Heart left ventricle (tissue), 16 donors: ENCODE data around the gene ADAMTS20. TPM values are rescaled to one million over a fixed set of nuclear protein-coding genes. Genes with fewer than 3 reads are reported as not detected.
"Not testable (repeated sequence)": the region's sequence is repeated elsewhere in the genome, so short reads cannot be mapped to it uniquely, and the experiment has no call there.

Experiments used
- ATAC-seq, 4 donors: fragments of 200-7000 bp; cut with Tn5 transposase; one replicate each; pipeline ENCODE4 v1.9.1; 2020 to 2022; ENCODE audit warnings: moderate library complexity in 4 of 4, mild to moderate bottlenecking in 3 of 4, moderate number of reproducible peaks in 1 of 4
- DNase-seq, 5 donors: peaks; one replicate each; pipeline ENCODE4 v3.0.0-alpha.2; 2020
- H3K27ac ChIP-seq, 12 donors: fragments of 200-600 bp; sonication (generic) in 4 of 12; one replicate each; pipeline versions ENCODE4 v1.5.0 to v1.8.0; 2016 to 2022; ENCODE audit warnings: mild to moderate bottlenecking in 2 of 12
- H3K27me3 ChIP-seq, 9 donors: fragments of 200-600 bp; sonication (generic) in 2 of 9; one replicate each; pipeline versions ENCODE4 v1.5.1 to v1.8.0; 2016 to 2022; ENCODE audit warnings: mild to moderate bottlenecking in 3 of 9
- H3K36me3 ChIP-seq, 9 donors: fragments of 200-600 bp; sonication (generic) in 2 of 9; one replicate each; pipeline versions ENCODE4 v1.5.0 to v1.8.0; 2018 to 2022; ENCODE audit warnings: mild to moderate bottlenecking in 2 of 9
- H3K4me1 ChIP-seq, 12 donors: fragments of 200-600 bp; sonication (generic) in 4 of 12; one replicate each; pipeline versions ENCODE4 v1.5.0 to v1.8.0; 2016 to 2022; ENCODE audit warnings: mild to moderate bottlenecking in 3 of 12
- H3K4me3 ChIP-seq, 12 donors: fragments of 200-600 bp; sonication (generic) in 4 of 12; one replicate each; pipeline versions ENCODE4 v1.5.0 to v1.8.0; 2017 to 2022; ENCODE audit warnings: mild to moderate bottlenecking in 9 of 12, moderate library complexity in 4 of 12
- H3K9me3 ChIP-seq, 12 donors: fragments of 200-600 bp; sonication (generic) in 4 of 12; one replicate each; pipeline versions ENCODE4 v1.5.0 to v1.8.0; 2016 to 2022; ENCODE audit warnings: mild to moderate bottlenecking in 1 of 12
- CTCF ChIP-seq, 12 donors: fragments of 200-600 bp; sonication (generic) in 4 of 12; IDR thresholded peaks; one replicate each; pipeline versions ENCODE4 v1.5.0 to v1.8.0; 2018 to 2022; ENCODE audit warnings: antibody characterized with exemption in 12 of 12, mild to moderate bottlenecking in 5 of 12
- POLR2A ChIP-seq, 2 donors: fragments of 450-650 bp; IDR thresholded peaks; one replicate each; pipeline ENCODE4 v1.6.1; 2017; ENCODE audit warnings: antibody characterized with exemption in 2 of 2, mild to moderate bottlenecking in 2 of 2, moderate library complexity in 2 of 2
- WGBS, 4 donors: extraction: QIAGEN DNeasy Blood & Tissue Kit in 2 of 4; methylation state at CpG; one replicate each; pipeline versions ENCODE4 v1.1.5 to v1.1.7; 2013 to 2018; 5-methylcytosine and 5-hydroxymethylcytosine counted together
- intact Hi-C, 10 donors: fragments of 100-400 bp; cut with DNase I; formaldehyde crosslinking; loops; one replicate each; pipeline versions ENCODE4 v1.11.1 to v1.14.2; 2022
- polyA plus RNA-seq, 2 donors: library from polyadenylated mRNA; stranded (reverse); fragments of 200-250 nt; gene quantifications; one replicate each; pipeline ENCODE4 v1.2.3, GENCODE V29; 2013
- total RNA-seq, 9 donors: library from RNA; depleted of rRNA in 2 of 9; stranded (reverse); fragments of >200 nt in 2 of 9; fragmentation: NEBNext Ultra II Directional in 3 of 9; extraction: Animal tissue kit (Norgen Biotek cat#: 25700) in 3 of 9; gene quantifications; one replicate each; pipeline versions ENCODE4 v1.1.0 to v1.2.4, GENCODE V29; 2016 to 2023
- donor health status: ischemic (EF 13 %, LVEDD 7.1; RV severe dilation, severe dysfunction).
- donor health status: healthy with polysubstance abuse.
- donor health status: DM: no; HTN: yes; CAD: no.
- donor health status: DM: no; HTN: no; CAD: no.
- donor health status: ischemic (EF 25% LVEDD 6.9; RV normal size, moderate dysfunction).
- donor health status: ischemic (EF 25% LVEDD 5.7; RV mildly dilated, moderate dysfunction).
- donor health status: healthy.
- donor health status: DM: yes; HTN: yes; CAD: no.
- donor health status: ischemic (EF 35%, LVEDD 5.7; RV mildly dilated, moderate dysfunction).
- donor health status: nonischemic (EF 11% LVEDD 7.7; RV severe dilation, severe dysfunction).
- donor health status: DM: yes; HTN: yes; CAD: no.
- donor health status: PGD.
- donor health status: ischemic (EF 29% LVEDD 5.4; RV normal size, mild dysfunction).
- donor health status: nonischemic (EF 23%, LVEDD 6.1; RV moderate dilation, normal function).

The ADAMTS20 gene
- total and polyA plus RNA-seq, 11 donors: 0.05 TPM; not detected in 10

- no peaks in the 10 kb centered on the region for H3K27me3 ChIP-seq
- no peak overlapping the region for H3K4me3 ChIP-seq
- no peak overlapping the region for H3K27ac ChIP-seq
- H3K4me1 ChIP-seq: no peaks in the 10 kb centered on the region
- ATAC-seq (no peak), DNase-seq (no peak)
- peaks cover 0 to 14% (median 0%) of the 10 kb centered on the region in 12 donors for H3K9me3 ChIP-seq
- no peaks in the 10 kb centered on the region for H3K36me3 ChIP-seq
- TF ChIP-seq POLR2A (IDR thresholded peaks at IDR 0.05) (no peak), CTCF (IDR thresholded peaks at IDR 0.05) (no peak)
- intact Hi-C loops: loop anchor here in 2 of 10 donors (10.0 kb wide), 1 partner anchor 1220 kb away; no protein-coding TSS in a partner anchor
- 41 to 86% (median 75%) methylated on average over 1 of the region's 1 CpG for WGBS, 4 donors
Observed at GRCh38 chr12:43345023-43345422, 207.0 kb downstream of the ADAMTS20 start.

GRCh38 chr12:43341785-43342313 lies 210.2 kb downstream of the ADAMTS20 start:
- not testable (repeated sequence) for ATAC-seq, DNase-seq, H3K36me3 ChIP-seq, H3K27me3 ChIP-seq, H3K27ac ChIP-seq, H3K4me3 ChIP-seq
- intact Hi-C loops: loop anchor here in 2 of 10 donors (10.0 kb wide), 1 partner anchor 1217 kb away; no protein-coding TSS in a partner anchor
- H3K4me1 ChIP-seq: peaks cover 0 to 16% (median 8%) of the 10 kb centered on the region in 12 donors
- H3K9me3 ChIP-seq: peaks cover 0 to 14% (median 0%) of the 10 kb centered on the region in 12 donors
- 65 to 74% (median 67%) methylated on average over 3 of the region's 3 CpGs for WGBS, 4 donors

- Histone ChIP-seq H3K4me3 (no peak overlapping the region), H3K9me3 (peaks cover 0 to under 1% (median 0%) of the 10 kb centered on the region in 12 donors), H3K27ac (peak overlapping the region in 9 of 12 donors; percentile 12 to 58 (median 47)), H3K4me1 (peaks cover 0 to 16% (median 8%) of the 10 kb centered on the region in 12 donors), H3K36me3 (no peaks in the 10 kb centered on the region), H3K27me3 (no peaks in the 10 kb centered on the region)
- peak; percentile 74 to 99 (median 98) for ATAC-seq
- intact Hi-C loops: loop anchor here in 9 of 10 donors (1.0 to 10.0 kb wide), 10 partner anchors 750 to 1214 kb away; partner anchors contain the start of gene PRICKLE1 (in 7 of the 9)
- DNase-seq: peak in 1 of 5 donors; percentile 22
- TF ChIP-seq POLR2A (IDR thresholded peaks at IDR 0.05) (no peak), CTCF (IDR thresholded peaks at IDR 0.05) (peak in 11 of 12 donors; percentile 47 to 83 (median 70))
Observed at GRCh38 chr12:43338848-43339526, 213.0 kb downstream of the ADAMTS20 start.

GRCh38 chr12:43337571-43338444 lies 214.2 kb downstream of the ADAMTS20 start:
- Histone ChIP-seq H3K9me3 (no peaks in the 10 kb centered on the region), H3K4me1 (peaks cover 0 to 17% (median 8%) of the 10 kb centered on the region in 12 donors), H3K4me3 (no peak overlapping the region), H3K27ac (peak overlapping the region in 7 of 12 donors; percentile 38 to 58 (median 52)), H3K27me3 (no peaks in the 10 kb centered on the region), H3K36me3 (no peaks in the 10 kb centered on the region)
- no peak for ATAC-seq
- TF ChIP-seq POLR2A (IDR thresholded peaks at IDR 0.05) (no peak), CTCF (IDR thresholded peaks at IDR 0.05) (no peak)
- WGBS, 4 donors: 45 to 56% (median 54%) methylated on average over 4 of the region's 4 CpGs
- no peak for DNase-seq
- intact Hi-C loops: loop anchor here in 9 of 10 donors (1.0 to 10.0 kb wide), 10 partner anchors 749 to 1213 kb away; partner anchors contain the start of gene PRICKLE1 (in 7 of the 9)
